Transverse colon (tissue), 4 donors: Measurements from ENCODE around the gene SLC25A41. TPM values are rescaled to one million over a fixed set of nuclear protein-coding genes. Genes with fewer than 3 reads are reported as not detected.

Experiments used
- DNase-seq: peaks from one replicate; pipeline ENCODE4 v3.0.0-alpha.2; 2019
- H3K27ac ChIP-seq, 4 donors: fragments of 200-600 bp; sonication (generic); 2 replicates each; pipeline ENCODE4 v1.5.1; 2016 to 2018; ENCODE audit warnings: inconsistent platforms in 4 of 4
- H3K27me3 ChIP-seq: fragments of 200-600 bp; sonication (generic); 2 replicates; pipeline ENCODE4 v1.5.1; 2017; ENCODE audit warnings: inconsistent platforms
- H3K36me3 ChIP-seq, 4 donors: fragments of 200-600 bp; sonication (generic); 2 replicates each; pipeline ENCODE4 v1.5.1; 2017 to 2019; ENCODE audit warnings: inconsistent platforms in 4 of 4
- H3K4me1 ChIP-seq, 4 donors: fragments of 200-600 bp; sonication (generic); 2 replicates each; pipeline ENCODE4 v1.5.1; 2017 to 2020; ENCODE audit warnings: inconsistent platforms in 4 of 4
- H3K4me3 ChIP-seq, 4 donors: fragments of 200-600 bp; sonication (generic); 1 replicate in 1 of 4; 2 replicates in 3 of 4; pipeline versions ENCODE4 v1.5.1 to v1.6.1; 2017 to 2019; ENCODE audit warnings: inconsistent platforms in 4 of 4
- H3K9me3 ChIP-seq, 2 donors: fragments of 200-600 bp; sonication (generic); 2 replicates each; pipeline ENCODE4 v1.5.1; 2017 to 2019; ENCODE audit warnings: inconsistent platforms in 2 of 2
- EP300 ChIP-seq: sonication (generic); formaldehyde crosslinking; IDR thresholded peaks from one replicate; pipeline ENCODE4 v1.6.1; 2017; ENCODE audit warnings: antibody characterized with exemption, low read depth
- POLR2A ChIP-seq: fragments of 450-650 bp; IDR thresholded peaks from one replicate; pipeline ENCODE4 v1.6.1; 2016; ENCODE audit warnings: antibody characterized with exemption, mild to moderate bottlenecking, moderate library complexity
- POLR2AphosphoS5 ChIP-seq, 3 donors: sonication (generic); formaldehyde crosslinking; IDR thresholded peaks; one replicate each; pipeline ENCODE4 v1.6.1; 2016; ENCODE audit warnings: antibody characterized with exemption in 3 of 3
- WGBS, 2 donors: methylation state at CpG; one replicate each; pipeline ENCODE4 v1.1.5; 2018; ENCODE audit warnings: low coverage in 1 of 2; 5-methylcytosine and 5-hydroxymethylcytosine counted together
- in situ Hi-C, 4 donors: fragments of 200-750 bp; cut with MboI; loops; one replicate each; pipeline versions ENCODE4 v1.15.0 to v1.15.1; 2017; ENCODE audit warnings: low sequenced_read_pairs in 3 of 4, low pct_ligation_motif_present in 1 of 4, low pct_unique_long_range_greater_than_20kb in 1 of 4
- intact Hi-C: fragments of 100-400 bp; cut with DNase I; formaldehyde crosslinking; loops from one replicate; pipeline ENCODE4 v1.15.1; 2023; ENCODE audit warnings: low total_unique reads
- total RNA-seq, 4 donors: library from RNA; depleted of rRNA; stranded (reverse); fragments of >200 nt; gene quantifications; one replicate each; pipeline ENCODE4 v1.1.0, GENCODE V29; 2016
- TF ChIP-seq, protein P1 (sequence below), 5 experiments: fragments of 200-600 bp in 3 of 5; fragments of 450-650 bp in 2 of 5; sonication (generic) in 3 of 5; IDR thresholded peaks; 1 replicate in 2 of 5; 2 replicates in 3 of 5; pipeline ENCODE4 v1.5.1; 2016 to 2017; ENCODE audit warnings: antibody characterized with exemption in 5 of 5, inconsistent platforms in 3 of 5, mild to moderate bottlenecking in 2 of 5, moderate library complexity in 1 of 5

SLC25A41 gene
- total RNA-seq, 4 donors from 2014 or later = 0.32 TPM; not detected in 3

DNA sequence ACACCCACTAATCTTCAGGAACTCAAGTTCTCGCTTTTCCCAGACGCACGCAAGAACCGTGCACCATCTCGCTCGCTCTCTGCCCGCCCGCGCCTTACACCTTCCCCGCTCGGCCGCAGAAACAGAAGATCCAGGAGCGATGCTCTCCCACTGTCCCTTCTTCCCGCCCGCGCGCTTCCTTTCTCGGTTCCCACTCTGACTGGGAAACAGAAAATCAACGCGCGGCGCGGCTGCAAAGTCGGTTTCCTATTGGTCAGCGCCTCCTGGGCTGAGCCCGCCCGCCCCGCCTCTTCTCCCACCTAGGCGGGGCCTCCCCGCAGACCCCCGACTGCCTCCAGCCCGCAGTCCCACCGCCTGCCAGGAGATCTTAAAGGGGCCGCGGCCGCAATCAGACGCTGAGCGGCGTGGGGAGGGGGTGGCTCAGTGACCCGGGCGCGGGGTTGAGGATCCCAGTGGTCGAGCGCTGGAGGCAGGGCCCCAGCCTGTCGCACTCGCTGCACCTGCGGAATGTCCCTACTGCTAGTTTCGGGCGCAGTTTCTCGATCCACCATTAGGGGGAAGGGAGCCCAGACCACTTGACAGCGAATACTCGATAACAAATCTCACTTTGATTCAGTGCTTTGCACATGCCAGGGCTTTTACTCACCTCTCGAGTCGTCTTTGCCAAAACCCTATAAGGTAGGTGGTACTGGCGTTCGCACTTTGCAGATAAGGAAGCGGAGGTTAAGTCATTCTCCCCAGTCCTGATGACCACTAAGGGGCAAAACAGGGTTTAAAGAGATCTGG lies 26.7 kb upstream of the SLC25A41 start:
- TF ChIP-seq POLR2AphosphoS5 (IDR thresholded peaks at IDR 0.05) (peak; percentile 1 to 72 (median 61)), POLR2A (peak; percentile 77), EP300 (no peak)
- TF ChIP-seq, protein P1, sequence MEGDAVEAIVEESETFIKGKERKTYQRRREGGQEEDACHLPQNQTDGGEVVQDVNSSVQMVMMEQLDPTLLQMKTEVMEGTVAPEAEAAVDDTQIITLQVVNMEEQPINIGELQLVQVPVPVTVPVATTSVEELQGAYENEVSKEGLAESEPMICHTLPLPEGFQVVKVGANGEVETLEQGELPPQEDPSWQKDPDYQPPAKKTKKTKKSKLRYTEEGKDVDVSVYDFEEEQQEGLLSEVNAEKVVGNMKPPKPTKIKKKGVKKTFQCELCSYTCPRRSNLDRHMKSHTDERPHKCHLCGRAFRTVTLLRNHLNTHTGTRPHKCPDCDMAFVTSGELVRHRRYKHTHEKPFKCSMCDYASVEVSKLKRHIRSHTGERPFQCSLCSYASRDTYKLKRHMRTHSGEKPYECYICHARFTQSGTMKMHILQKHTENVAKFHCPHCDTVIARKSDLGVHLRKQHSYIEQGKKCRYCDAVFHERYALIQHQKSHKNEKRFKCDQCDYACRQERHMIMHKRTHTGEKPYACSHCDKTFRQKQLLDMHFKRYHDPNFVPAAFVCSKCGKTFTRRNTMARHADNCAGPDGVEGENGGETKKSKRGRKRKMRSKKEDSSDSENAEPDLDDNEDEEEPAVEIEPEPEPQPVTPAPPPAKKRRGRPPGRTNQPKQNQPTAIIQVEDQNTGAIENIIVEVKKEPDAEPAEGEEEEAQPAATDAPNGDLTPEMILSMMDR (IDR thresholded peaks at IDR 0.05) = peak; percentile 61 to 94 (median 68)
- H3K4me3 ChIP-seq = peak overlapping the region; percentile 50 to 86 (median 77)
- in situ Hi-C loops (no loop called here), intact Hi-C loops (loop anchor here (5.0 kb wide), 1 partner anchor 1412 kb away; the partner anchor contains the start of gene PRR36)
- H3K9me3 ChIP-seq = no peaks in the 10 kb centered on the region
- H3K4me1 ChIP-seq = peaks cover 9 to 35% (median 27%) of the 10 kb centered on the region in 4 donors
- 0 to 1% methylated on average over 3 to 56 of the region's 57 CpGs for WGBS, 2 donors
- DNase-seq = peak; percentile 98
- H3K36me3 ChIP-seq = peaks cover 0 to under 1% (median 0%) of the 10 kb centered on the region in 4 donors
- H3K27ac ChIP-seq = peak overlapping the region; percentile 82 to 92 (median 90)
- H3K27me3 ChIP-seq = peaks cover 15% of the 10 kb centered on the region

DNA sequence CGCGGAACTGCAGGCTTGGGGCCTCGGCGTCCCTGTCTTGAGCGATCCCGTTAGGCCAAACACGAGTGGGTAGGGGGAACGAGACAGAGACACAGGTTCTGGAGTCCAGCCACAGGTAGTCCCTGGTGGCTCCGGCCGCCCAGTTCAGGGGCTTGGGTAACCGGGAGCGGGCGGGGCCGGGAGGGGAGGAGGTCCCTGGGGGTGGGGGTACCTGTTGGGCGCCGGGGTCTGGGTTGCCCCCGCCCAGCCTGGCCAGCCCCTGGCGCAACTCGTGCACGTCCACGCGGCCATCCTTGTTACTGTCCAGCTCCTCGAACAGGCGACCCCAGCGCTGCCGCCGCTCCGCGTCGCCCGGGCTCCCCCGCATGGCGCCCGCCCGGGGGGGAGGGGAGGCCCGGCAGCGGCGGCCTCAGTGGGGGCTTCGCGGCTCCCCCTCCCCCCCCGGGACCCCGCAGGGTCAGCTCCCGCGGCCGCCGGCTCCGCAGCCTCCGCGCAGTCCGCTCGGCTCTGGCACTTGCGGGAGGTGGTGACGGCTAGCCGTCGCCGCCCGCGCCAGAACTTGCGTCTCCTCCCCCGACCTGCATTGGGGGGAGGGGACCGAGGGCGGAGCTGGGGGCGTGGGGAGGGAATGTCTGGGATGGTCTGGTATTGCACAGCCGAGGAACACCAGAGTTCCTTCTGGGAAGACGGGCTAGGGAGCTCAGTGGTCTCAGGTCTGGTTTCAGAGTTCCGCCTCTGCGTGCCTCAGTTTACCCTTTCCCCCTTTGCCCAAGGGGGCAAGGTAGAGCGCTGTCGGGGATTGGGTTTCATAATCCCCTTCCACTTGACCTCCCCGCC lies 25.9 kb upstream of the SLC25A41 start, which contains the start of gene SLC25A23:
Gene SLC25A23 (minus strand): TSS at position 531 of the 837 bp plus-strand sequence. CDS start 164 bp downstream, at position 367.
- peaks cover 13% of the 10 kb centered on the region for H3K27me3 ChIP-seq
- no peak for TF ChIP-seq POLR2A
- TF ChIP-seq POLR2AphosphoS5 (IDR thresholded peaks at IDR 0.05) = peak in 2 of 3 donors; percentile 71 to 75
- no peaks in the 10 kb centered on the region for H3K9me3 ChIP-seq
- H3K36me3 ChIP-seq = peaks cover 0 to 8% (median 3%) of the 10 kb centered on the region in 4 donors
- H3K4me1 ChIP-seq = peaks cover 9 to 34% (median 27%) of the 10 kb centered on the region in 4 donors
- H3K4me3 ChIP-seq = peak within 1 kb of the TSS; percentile 50 to 86 (median 77)
- peak within 1 kb of the TSS; percentile 82 to 92 (median 90) for H3K27ac ChIP-seq
- peak; percentile 83 for DNase-seq
- in situ Hi-C loops = no loop called here
- intact Hi-C loops = loop anchor here (5.0 kb wide), 2 partner anchors 1413 to 1487 kb away; partner anchors contain the start of gene PRR36
- WGBS, 2 donors = 4 to 6% methylated on average over 7 to 42 of the region's 70 CpGs

DNA sequence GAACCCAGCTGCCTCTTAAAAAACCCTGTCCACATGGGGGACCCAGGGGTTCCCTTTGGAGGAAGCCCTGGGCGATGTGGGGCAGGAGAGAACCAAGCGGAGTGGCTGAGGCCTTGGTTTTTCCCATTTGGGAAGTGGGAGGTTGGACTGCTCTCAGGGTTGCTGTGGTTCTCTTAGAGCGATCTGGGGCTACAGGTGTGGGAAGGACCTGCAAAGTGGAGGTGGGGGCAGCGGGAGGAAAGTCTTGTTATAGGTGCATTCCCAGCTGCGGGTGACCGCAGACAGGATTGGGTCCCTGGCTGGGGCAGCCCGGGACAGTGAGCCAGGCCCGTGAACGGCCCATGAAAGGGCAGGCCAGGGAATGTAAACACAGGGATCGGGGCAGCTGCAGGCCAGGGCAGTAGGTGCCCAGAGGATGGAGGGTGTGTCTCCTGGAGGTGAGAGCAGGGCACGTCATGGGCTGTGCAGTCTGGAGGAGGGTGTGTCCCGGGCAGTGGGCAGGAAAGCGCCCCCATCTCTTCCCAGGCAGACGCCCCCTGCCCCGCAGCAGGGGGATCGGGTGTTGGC lies 25.2 kb upstream of the SLC25A41 start:
- H3K9me3 ChIP-seq = no peaks in the 10 kb centered on the region
- peaks cover 6% of the 10 kb centered on the region for H3K27me3 ChIP-seq
- peaks cover 9 to 34% (median 24%) of the 10 kb centered on the region in 4 donors for H3K4me1 ChIP-seq
- H3K4me3 ChIP-seq = peak overlapping the region; percentile 50 to 86 (median 77)
- H3K27ac ChIP-seq = peak overlapping the region; percentile 82 to 92 (median 90)
- H3K36me3 ChIP-seq = peaks cover 0 to 15% (median 7%) of the 10 kb centered on the region in 4 donors
- intact Hi-C loops (loop anchor here (5.0 kb wide), 1 partner anchor 1486 kb away; no protein-coding TSS in a partner anchor), in situ Hi-C loops (no loop called here)
- peak; percentile 24 for TF ChIP-seq POLR2A
- TF ChIP-seq EP300 = no peak
- TF ChIP-seq, protein P1 (IDR thresholded peaks at IDR 0.05) = peak in 2 of 5 experiments; percentile 30 to 38
- peak in 1 of 3 donors; percentile 17 for TF ChIP-seq POLR2AphosphoS5 (IDR thresholded peaks at IDR 0.05)
- WGBS, 2 donors = 36 to 51% methylated on average over 4 to 12 of the region's 16 CpGs
- peak; percentile 62 for DNase-seq

DNA sequence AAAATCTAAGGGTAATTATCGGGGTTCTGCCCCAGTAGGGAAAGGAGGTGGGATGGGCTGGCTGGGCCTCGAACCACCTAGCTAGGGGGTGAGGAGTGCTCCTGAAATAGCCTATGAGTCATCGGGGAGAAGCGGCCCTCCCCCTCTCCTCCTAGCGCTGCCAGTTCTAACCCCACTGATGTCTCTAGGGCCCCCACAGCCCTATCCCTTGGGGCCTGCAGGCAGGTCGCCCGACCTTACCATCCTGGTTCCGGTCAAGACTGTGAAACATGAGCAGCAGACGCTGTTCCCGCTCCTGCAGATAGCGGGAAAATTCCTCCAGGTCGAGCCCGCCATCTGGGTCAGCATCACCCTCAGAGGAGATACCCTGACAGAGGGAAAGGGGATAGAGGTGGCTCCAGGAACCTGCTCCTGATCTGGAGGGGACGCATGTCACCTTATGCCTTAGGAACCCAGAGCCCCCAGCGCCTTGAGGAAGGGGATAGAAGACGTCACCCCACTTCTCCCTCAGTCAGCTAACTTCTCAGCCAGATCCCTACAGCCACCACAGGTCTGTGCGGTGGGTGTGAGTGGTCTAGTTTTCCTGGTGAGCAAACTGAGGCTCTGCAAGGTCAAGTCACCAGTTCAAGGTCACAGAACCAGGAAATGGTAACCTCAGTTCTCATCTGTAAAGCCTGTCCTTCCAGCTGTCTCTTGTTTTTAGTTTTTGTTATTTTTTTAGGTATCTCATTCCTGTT lies 24.6 kb upstream of the SLC25A41 start:
- peaks cover 0 to 22% (median 7%) of the 10 kb centered on the region in 4 donors for H3K36me3 ChIP-seq
- peak overlapping the region; percentile 82 to 92 (median 90) for H3K27ac ChIP-seq
- DNase-seq = no peak
- H3K9me3 ChIP-seq = no peaks in the 10 kb centered on the region
- H3K4me1 ChIP-seq = peaks cover 9 to 29% (median 22%) of the 10 kb centered on the region in 4 donors
- 73% methylated on average over 17 of the region's 17 CpGs; no CpG with 5 or more reads in 1 of the 2 donors for WGBS, 2 donors
- intact Hi-C loops (loop anchor here (5.0 kb wide), 1 partner anchor 1486 kb away; no protein-coding TSS in a partner anchor), in situ Hi-C loops (no loop called here)
- TF ChIP-seq, protein P1 (IDR thresholded peaks at IDR 0.05) = no peak
- TF ChIP-seq POLR2AphosphoS5 (IDR thresholded peaks at IDR 0.05) = no peak
- peak overlapping the region in 2 of 4 donors; percentile 78 to 86 for H3K4me3 ChIP-seq
- H3K27me3 ChIP-seq = no peaks in the 10 kb centered on the region
